OCI-LY1 (cell line): ENCODE measurements around the gene CTNNA2.

Experiments used
- H2AFZ ChIP-seq: fragments of 200-600 bp; sonication (generic), shearing (Covaris generic); 2 replicates; pipeline ENCODE4 v1.6.0; 2014; ENCODE audit warnings: antibody characterized with exemption, mild to moderate bottlenecking, low read length
- H3F3A ChIP-seq: fragments of 200-600 bp; sonication (generic), shearing (Covaris generic); 2 replicates; pipeline ENCODE4 v1.6.0; 2014; ENCODE audit warnings: mild to moderate bottlenecking, antibody characterized with exemption, low read length, moderate library complexity; ENCODE audit not compliant: insufficient read depth
- H3K27ac ChIP-seq: fragments of 200-600 bp; sonication (generic); 2 replicates; pipeline ENCODE4 v1.5.1; 2014; ENCODE audit warnings: low read length, mixed run types, mild to moderate bottlenecking, low read depth; ENCODE audit not compliant: poor library complexity, severe bottlenecking
- H3K27me3 ChIP-seq: fragments of 200-600 bp; sonication (generic); 2 replicates; pipeline ENCODE4 v1.6.0; 2014; ENCODE audit warnings: antibody characterized with exemption, mild to moderate bottlenecking, low read length, moderate library complexity; ENCODE audit not compliant: insufficient read depth
- H3K36me3 ChIP-seq: fragments of 200-600 bp; sonication (generic); 2 replicates; pipeline ENCODE4 v1.6.1; 2014; ENCODE audit warnings: mild to moderate bottlenecking, antibody characterized with exemption, low read length, moderate library complexity, mixed read lengths; ENCODE audit not compliant: insufficient read depth
- H3K4me1 ChIP-seq: fragments of 200-600 bp; sonication (generic); 2 replicates; pipeline ENCODE4 v1.5.1; 2014; ENCODE audit warnings: mild to moderate bottlenecking, low read length, moderate library complexity; ENCODE audit not compliant: insufficient read depth, severe bottlenecking
- H3K4me2 ChIP-seq: fragments of 200-600 bp; sonication (generic), shearing (Covaris generic); 2 replicates; pipeline ENCODE4 v1.6.1; 2014; ENCODE audit warnings: low read length
- H3K4me3 ChIP-seq: fragments of 200-600 bp; sonication (generic); 2 replicates; pipeline ENCODE4 v1.5.1; 2014; ENCODE audit warnings: low read length, low read depth, mild to moderate bottlenecking, mixed read lengths; ENCODE audit not compliant: poor library complexity, severe bottlenecking
- H3K79me2 ChIP-seq: fragments of 200-600 bp; shearing (Covaris generic); 2 replicates; pipeline ENCODE4 v1.6.1; 2016; ENCODE audit warnings: mixed run types, low read length, mixed read lengths; ENCODE audit not compliant: insufficient read depth
- H3K9ac ChIP-seq: fragments of 200-600 bp; sonication (generic), shearing (Covaris generic); 2 replicates; pipeline ENCODE4 v1.6.1; 2014; ENCODE audit warnings: mild to moderate bottlenecking, low read length, mixed read lengths
- H3K9me2 ChIP-seq: fragments of 200-600 bp; sonication (generic), shearing (Covaris generic); 2 replicates; pipeline ENCODE4 v1.6.1; 2014; ENCODE audit warnings: low read depth, mild to moderate bottlenecking, low read length, mixed read lengths
- H3K9me3 ChIP-seq: fragments of 200-600 bp; shearing (Covaris generic); 2 replicates; pipeline ENCODE4 v1.6.1; 2014; ENCODE audit warnings: low read length, mixed read lengths
- H4K20me1 ChIP-seq: fragments of 200-600 bp; sonication (generic), shearing (Covaris generic); 2 replicates; pipeline ENCODE4 v1.6.0; 2016; ENCODE audit warnings: mild to moderate bottlenecking, low read length; ENCODE audit not compliant: insufficient read depth
- CTCF ChIP-seq: fragments of 200-600 bp; sonication (generic), shearing (Covaris generic); IDR thresholded peaks from 2 replicates; pipeline ENCODE4 v1.5.1; 2017; ENCODE audit warnings: mild to moderate bottlenecking, antibody characterized with exemption, low read length, moderate library complexity, mixed read lengths
- EZH2 ChIP-seq: fragments of 200-600 bp; sonication (generic), shearing (Covaris generic); IDR thresholded peaks from 2 replicates; pipeline ENCODE4 v1.8.0; 2017; ENCODE audit warnings: borderline replicate concordance, mixed run types, mild to moderate bottlenecking, antibody characterized with exemption, low read length, moderate library complexity, mixed read lengths

Gene CTNNA2

GRCh38 chr2:80057956-80058355 lies 545.1 kb downstream of the CTNNA2 start:
- TF ChIP-seq EZH2 (no peak), CTCF (no peak)
- H3K27me3 ChIP-seq = no peaks in the 10 kb centered on the region
- H3K27ac ChIP-seq = no peak overlapping the region
- H3K4me3 ChIP-seq = no peak overlapping the region
- no peak overlapping the region for H3K4me2 ChIP-seq
- no peaks in the 10 kb centered on the region for H3K79me2 ChIP-seq
- H3K9ac ChIP-seq = no peak overlapping the region
- H3K4me1 ChIP-seq = no peaks in the 10 kb centered on the region
- no peak overlapping the region for H2AFZ ChIP-seq
- no peaks in the 10 kb centered on the region for H3K9me2 ChIP-seq
- no peaks in the 10 kb centered on the region for H4K20me1 ChIP-seq
- no peaks in the 10 kb centered on the region for H3F3A ChIP-seq
- no peaks in the 10 kb centered on the region for H3K36me3 ChIP-seq
- no peaks in the 10 kb centered on the region for H3K9me3 ChIP-seq

DNA sequence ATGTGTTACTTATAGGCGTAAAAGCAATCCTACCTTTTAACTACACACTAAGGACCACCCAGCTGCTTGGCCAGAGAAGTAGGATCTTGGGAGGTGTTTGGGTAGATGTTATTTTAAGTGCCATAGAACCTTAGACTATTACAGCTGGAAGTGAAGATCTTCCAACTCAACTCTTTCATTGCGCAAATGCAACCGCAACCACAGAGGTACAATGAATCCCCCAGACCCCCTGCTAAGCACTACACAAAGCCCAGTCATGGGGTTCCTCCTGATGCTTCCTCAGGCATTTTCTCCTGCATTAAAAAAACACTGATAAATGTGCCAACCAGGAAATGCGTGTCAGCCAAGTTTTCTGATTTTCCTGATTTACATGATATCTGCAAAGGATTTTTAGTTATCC lies 545.7 kb downstream of the CTNNA2 start:
- Histone ChIP-seq H3K4me2 (no peak overlapping the region), H3K9ac (no peak overlapping the region), H3K9me2 (no peaks in the 10 kb centered on the region), H3K4me3 (no peak overlapping the region), H2AFZ (no peak overlapping the region), H3K36me3 (no peaks in the 10 kb centered on the region), H3K9me3 (no peaks in the 10 kb centered on the region), H3K27ac (no peak overlapping the region), H4K20me1 (no peaks in the 10 kb centered on the region), H3K79me2 (no peaks in the 10 kb centered on the region), H3K4me1 (no peaks in the 10 kb centered on the region), H3K27me3 (no peaks in the 10 kb centered on the region), H3F3A (no peaks in the 10 kb centered on the region)
- no peak for TF ChIP-seq CTCF

GRCh38 chr2:80059447-80059846 lies 546.6 kb downstream of the CTNNA2 start:
- Histone ChIP-seq H3K9me2 (no peaks in the 10 kb centered on the region), H4K20me1 (no peaks in the 10 kb centered on the region), H3K27ac (no peak overlapping the region), H3K79me2 (no peaks in the 10 kb centered on the region), H3K4me1 (no peaks in the 10 kb centered on the region), H3K4me2 (no peak overlapping the region), H3K4me3 (no peak overlapping the region), H2AFZ (no peak overlapping the region), H3F3A (no peaks in the 10 kb centered on the region), H3K9ac (no peak overlapping the region), H3K27me3 (no peaks in the 10 kb centered on the region), H3K9me3 (no peaks in the 10 kb centered on the region), H3K36me3 (no peaks in the 10 kb centered on the region)
- no peak for TF ChIP-seq EZH2
- no peak for TF ChIP-seq CTCF
